ENCODE results near the gene ACRV1. TPM values are rescaled to one million over a fixed set of nuclear protein-coding genes. Genes with fewer than 3 reads are reported as not detected.

ACRV1 gene
- total and polyA plus RNA-seq, 2 experiments from 2014 or later, result 0.65 TPM; not detected in 1

GRCh38 chr11:125679397-125679796, 1.2 kb downstream of the ACRV1 start:
- TF ChIP-seq, protein P1, sequence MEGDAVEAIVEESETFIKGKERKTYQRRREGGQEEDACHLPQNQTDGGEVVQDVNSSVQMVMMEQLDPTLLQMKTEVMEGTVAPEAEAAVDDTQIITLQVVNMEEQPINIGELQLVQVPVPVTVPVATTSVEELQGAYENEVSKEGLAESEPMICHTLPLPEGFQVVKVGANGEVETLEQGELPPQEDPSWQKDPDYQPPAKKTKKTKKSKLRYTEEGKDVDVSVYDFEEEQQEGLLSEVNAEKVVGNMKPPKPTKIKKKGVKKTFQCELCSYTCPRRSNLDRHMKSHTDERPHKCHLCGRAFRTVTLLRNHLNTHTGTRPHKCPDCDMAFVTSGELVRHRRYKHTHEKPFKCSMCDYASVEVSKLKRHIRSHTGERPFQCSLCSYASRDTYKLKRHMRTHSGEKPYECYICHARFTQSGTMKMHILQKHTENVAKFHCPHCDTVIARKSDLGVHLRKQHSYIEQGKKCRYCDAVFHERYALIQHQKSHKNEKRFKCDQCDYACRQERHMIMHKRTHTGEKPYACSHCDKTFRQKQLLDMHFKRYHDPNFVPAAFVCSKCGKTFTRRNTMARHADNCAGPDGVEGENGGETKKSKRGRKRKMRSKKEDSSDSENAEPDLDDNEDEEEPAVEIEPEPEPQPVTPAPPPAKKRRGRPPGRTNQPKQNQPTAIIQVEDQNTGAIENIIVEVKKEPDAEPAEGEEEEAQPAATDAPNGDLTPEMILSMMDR (conservative IDR thresholded peaks at IDR 0.05; ENCODE audit: low read depth in 2 of 2), result peak in 1 of 2 experiments; percentile 62; a peak in 3 of 4 replicates
- TF ChIP-seq, protein P2, sequence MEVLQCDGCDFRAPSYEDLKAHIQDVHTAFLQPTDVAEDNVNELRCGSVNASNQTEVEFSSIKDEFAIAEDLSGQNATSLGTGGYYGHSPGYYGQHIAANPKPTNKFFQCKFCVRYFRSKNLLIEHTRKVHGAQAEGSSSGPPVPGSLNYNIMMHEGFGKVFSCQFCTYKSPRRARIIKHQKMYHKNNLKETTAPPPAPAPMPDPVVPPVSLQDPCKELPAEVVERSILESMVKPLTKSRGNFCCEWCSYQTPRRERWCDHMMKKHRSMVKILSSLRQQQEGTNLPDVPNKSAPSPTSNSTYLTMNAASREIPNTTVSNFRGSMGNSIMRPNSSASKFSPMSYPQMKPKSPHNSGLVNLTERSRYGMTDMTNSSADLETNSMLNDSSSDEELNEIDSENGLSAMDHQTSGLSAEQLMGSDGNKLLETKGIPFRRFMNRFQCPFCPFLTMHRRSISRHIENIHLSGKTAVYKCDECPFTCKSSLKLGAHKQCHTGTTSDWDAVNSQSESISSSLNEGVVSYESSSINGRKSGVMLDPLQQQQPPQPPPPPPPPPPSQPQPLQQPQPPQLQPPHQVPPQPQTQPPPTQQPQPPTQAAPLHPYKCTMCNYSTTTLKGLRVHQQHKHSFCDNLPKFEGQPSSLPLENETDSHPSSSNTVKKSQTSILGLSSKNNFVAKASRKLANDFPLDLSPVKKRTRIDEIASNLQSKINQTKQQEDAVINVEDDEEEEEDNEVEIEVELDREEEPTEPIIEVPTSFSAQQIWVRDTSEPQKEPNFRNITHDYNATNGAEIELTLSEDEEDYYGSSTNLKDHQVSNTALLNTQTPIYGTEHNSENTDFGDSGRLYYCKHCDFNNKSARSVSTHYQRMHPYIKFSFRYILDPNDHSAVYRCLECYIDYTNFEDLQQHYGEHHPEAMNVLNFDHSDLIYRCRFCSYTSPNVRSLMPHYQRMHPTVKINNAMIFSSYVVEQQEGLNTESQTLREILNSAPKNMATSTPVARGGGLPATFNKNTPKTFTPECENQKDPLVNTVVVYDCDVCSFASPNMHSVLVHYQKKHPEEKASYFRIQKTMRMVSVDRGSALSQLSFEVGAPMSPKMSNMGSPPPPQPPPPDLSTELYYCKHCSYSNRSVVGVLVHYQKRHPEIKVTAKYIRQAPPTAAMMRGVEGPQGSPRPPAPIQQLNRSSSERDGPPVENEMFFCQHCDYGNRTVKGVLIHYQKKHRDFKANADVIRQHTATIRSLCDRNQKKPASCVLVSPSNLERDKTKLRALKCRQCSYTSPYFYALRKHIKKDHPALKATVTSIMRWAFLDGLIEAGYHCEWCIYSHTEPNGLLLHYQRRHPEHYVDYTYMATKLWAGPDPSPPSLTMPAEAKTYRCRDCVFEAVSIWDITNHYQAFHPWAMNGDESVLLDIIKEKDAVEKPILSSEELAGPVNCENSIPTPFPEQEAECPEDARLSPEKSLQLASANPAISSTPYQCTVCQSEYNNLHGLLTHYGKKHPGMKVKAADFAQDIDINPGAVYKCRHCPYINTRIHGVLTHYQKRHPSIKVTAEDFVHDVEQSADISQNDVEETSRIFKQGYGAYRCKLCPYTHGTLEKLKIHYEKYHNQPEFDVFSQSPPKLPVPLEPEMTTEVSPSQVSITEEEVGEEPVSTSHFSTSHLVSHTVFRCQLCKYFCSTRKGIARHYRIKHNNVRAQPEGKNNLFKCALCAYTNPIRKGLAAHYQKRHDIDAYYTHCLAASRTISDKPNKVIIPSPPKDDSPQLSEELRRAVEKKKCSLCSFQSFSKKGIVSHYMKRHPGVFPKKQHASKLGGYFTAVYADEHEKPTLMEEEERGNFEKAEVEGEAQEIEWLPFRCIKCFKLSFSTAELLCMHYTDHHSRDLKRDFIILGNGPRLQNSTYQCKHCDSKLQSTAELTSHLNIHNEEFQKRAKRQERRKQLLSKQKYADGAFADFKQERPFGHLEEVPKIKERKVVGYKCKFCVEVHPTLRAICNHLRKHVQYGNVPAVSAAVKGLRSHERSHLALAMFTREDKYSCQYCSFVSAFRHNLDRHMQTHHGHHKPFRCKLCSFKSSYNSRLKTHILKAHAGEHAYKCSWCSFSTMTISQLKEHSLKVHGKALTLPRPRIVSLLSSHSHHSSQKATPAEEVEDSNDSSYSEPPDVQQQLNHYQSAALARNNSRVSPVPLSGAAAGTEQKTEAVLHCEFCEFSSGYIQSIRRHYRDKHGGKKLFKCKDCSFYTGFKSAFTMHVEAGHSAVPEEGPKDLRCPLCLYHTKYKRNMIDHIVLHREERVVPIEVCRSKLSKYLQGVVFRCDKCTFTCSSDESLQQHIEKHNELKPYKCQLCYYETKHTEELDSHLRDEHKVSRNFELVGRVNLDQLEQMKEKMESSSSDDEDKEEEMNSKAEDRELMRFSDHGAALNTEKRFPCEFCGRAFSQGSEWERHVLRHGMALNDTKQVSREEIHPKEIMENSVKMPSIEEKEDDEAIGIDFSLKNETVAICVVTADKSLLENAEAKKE (CRISPR knock-in tag; IDR thresholded peaks at IDR 0.05), result no peak
- TF ChIP-seq, protein P3, sequence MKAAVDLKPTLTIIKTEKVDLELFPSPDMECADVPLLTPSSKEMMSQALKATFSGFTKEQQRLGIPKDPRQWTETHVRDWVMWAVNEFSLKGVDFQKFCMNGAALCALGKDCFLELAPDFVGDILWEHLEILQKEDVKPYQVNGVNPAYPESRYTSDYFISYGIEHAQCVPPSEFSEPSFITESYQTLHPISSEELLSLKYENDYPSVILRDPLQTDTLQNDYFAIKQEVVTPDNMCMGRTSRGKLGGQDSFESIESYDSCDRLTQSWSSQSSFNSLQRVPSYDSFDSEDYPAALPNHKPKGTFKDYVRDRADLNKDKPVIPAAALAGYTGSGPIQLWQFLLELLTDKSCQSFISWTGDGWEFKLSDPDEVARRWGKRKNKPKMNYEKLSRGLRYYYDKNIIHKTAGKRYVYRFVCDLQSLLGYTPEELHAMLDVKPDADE (IDR thresholded peaks at IDR 0.05), result no peak
- TF ChIP-seq EZH2phosphoT487 (IDR thresholded peaks at IDR 0.05; ENCODE audit: unreplicated experiment), result no peak
- no peak for TF ChIP-seq STAT1 (IDR thresholded peaks at IDR 0.05; ENCODE audit: unreplicated experiment)
- no peak for TF ChIP-seq EZH2 (IDR thresholded peaks at IDR 0.05; ENCODE audit: low read depth, unreplicated experiment)
- H2AFZ ChIP-seq, result no peak overlapping the region
- ATAC-seq (no peak), DNase-seq (ENCODE audit: low spot score) (peak; percentile 30)
- H3K27ac ChIP-seq (ENCODE audit: low read depth), result no peak overlapping the region
- H3K27me3 ChIP-seq (ENCODE audit: insufficient read depth), result no peaks in the 10 kb centered on the region
- H3K4me3 ChIP-seq, result no peak overlapping the region
- no peaks in the 10 kb centered on the region for H3K4me1 ChIP-seq (ENCODE audit: insufficient read depth)
- H3K27ac Mint-ChIP-seq, result no peak overlapping the region
- H3K27me3 Mint-ChIP-seq (ENCODE audit: insufficient read depth, low read depth, poor library complexity), result no peaks in the 10 kb centered on the region
- peaks cover 16% of the 10 kb centered on the region for H4K20me1 ChIP-seq (replicated peaks; ENCODE audit: insufficient read depth)
- H3K4me2 ChIP-seq, result no peak overlapping the region
- H3K79me2 ChIP-seq (replicated peaks; ENCODE audit: insufficient read depth), result no peaks in the 10 kb centered on the region
- no peaks in the 10 kb centered on the region; the same call in 2 of the 3 replicates for H3K9me3 Mint-ChIP-seq
- peaks cover 28% of the 10 kb centered on the region for H3K36me3 ChIP-seq (ENCODE audit: insufficient read depth)
- H3K4me1 Mint-ChIP-seq, result peaks cover 6% of the 10 kb centered on the region; the same call in 2 of the 3 replicates
- no peaks in the 10 kb centered on the region for H3K9me2 ChIP-seq (ENCODE audit: insufficient read depth)
- H3K4me3 Mint-ChIP-seq, result no peak overlapping the region
- H3F3A ChIP-seq (replicated peaks; ENCODE audit: low read depth), result no peaks in the 10 kb centered on the region
- peaks cover 37% of the 10 kb centered on the region for H3K36me3 Mint-ChIP-seq (ENCODE audit: low read depth)
